ENCODE results near the gene CFAP54.

CFAP54 gene

GRCh38 chr12:96912261-96912660 lies 422.9 kb downstream of the CFAP54 start:
- no peak for FAIRE-seq
- no peak for DNase-seq (ENCODE audit: insufficient read length)
- TF ChIP-seq POLR2A (IDR thresholded peaks at IDR 0.05; ENCODE audit: low read depth, low read length) (no peak), POLR2AphosphoS5 (IDR thresholded peaks at IDR 0.05; ENCODE audit: low read depth, low read length) (no peak), TAF1 (IDR thresholded peaks at IDR 0.05; ENCODE audit: borderline replicate concordance, low read depth, low read length) (no peak)

GRCh38 chr12:96912943-96913342 lies 423.6 kb downstream of the CFAP54 start:
- FAIRE-seq (no peak), DNase-seq (ENCODE audit: insufficient read length) (no peak)
- TF ChIP-seq TAF1 (IDR thresholded peaks at IDR 0.05; ENCODE audit: borderline replicate concordance, low read depth, low read length), result no peak
- no peak for TF ChIP-seq POLR2A (IDR thresholded peaks at IDR 0.05; ENCODE audit: low read depth, low read length)
- no peak for TF ChIP-seq POLR2AphosphoS5 (IDR thresholded peaks at IDR 0.05; ENCODE audit: low read depth, low read length)

GRCh38 chr12:96919510-96920210 lies 430.3 kb downstream of the CFAP54 start:
- no peak for TF ChIP-seq POLR2A (IDR thresholded peaks at IDR 0.05; ENCODE audit: low read depth, low read length)
- TF ChIP-seq POLR2AphosphoS5 (IDR thresholded peaks at IDR 0.05; ENCODE audit: low read depth, low read length), result no peak
- DNase-seq (ENCODE audit: insufficient read length), result no peak

More at GRCh38 chr12:96919510-96920210, 430.3 kb downstream of the CFAP54 start:
- peak; percentile 68 for FAIRE-seq
